NCI-H748 (cell line): ENCODE data around the gene NFKBIE.

Experiments used
- DNase-seq: peaks from one replicate; lab custom pipeline; 2025; ENCODE audit not compliant: unreplicated experiment; lab: John Stamatoyannopoulos, UW

NFKBIE gene

DNA sequence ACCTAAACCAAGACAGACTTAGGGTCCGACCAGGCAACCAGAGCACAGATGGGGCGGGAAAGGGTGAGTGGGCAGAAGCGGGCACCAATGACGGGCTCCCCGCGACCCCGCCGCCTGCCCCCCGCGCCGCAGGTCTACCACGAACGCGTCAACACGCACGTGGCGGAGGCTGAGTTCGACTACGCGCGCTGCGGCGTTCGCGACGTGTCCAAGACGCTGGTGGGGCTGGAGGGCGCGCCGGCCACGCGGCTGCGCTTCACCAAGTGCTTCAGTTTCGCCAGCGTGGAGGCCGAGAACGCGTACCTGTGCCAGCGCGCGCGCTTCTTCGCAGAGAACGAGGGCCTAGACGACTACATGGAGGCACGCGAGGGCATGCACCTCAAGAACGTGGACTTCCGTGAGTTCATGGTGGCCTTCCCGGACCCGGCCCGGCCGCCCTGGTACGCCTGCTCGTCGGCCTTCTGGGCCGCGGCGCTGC, 10.0 kb upstream of the NFKBIE start:
- DNase-seq, result no peak

DNA sequence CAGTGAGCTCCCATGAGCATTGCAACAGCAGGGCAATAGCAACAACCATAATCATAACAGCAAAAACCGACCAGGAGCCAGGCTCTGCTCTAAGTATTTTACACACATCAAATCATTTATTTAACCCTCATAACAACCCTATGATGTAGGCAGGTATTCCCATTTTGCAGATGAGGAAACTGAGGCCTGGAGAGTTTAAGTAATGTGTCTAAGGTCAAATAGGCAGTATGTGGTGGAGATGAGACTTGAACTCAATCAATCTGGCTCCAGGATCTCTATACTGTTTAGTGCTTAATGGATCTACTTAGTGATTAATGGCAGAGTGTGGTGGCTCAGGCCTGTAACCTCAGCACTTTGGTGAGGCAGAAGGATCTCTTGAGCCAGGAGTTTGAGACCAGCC, 8.3 kb upstream of the NFKBIE start:
- no peak for DNase-seq

DNA sequence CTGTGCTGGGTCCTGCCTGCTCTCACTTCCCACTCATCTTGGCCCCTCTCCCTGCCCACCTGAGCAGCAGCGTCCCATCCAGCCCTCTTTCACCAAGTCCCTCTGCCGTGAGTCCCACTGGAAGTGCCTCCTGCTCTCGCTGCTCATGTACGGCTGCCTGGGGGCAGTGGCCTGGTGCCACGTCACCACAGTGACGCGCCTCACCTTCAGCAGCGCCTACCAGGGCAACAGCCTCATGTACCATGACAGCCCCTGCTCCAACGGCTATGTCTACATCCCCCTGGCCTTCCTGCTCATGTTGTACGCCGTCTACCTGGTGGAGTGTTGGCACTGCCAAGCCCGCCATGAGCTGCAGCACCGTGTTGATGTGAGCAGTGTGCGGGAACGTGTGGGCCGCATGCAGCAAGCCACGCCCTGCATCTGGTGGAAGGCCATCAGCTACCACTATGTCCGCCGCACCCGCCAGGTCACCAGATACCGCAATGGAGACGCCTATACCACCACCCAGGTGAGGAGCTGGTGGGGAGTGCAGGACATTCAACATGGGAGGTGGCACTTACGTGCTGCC, 7.7 kb upstream of the NFKBIE start:
- no peak for DNase-seq

- no peak for DNase-seq
Observed at GRCh38 chr6:44272529-44272928, 7.2 kb upstream of the NFKBIE start.

DNA sequence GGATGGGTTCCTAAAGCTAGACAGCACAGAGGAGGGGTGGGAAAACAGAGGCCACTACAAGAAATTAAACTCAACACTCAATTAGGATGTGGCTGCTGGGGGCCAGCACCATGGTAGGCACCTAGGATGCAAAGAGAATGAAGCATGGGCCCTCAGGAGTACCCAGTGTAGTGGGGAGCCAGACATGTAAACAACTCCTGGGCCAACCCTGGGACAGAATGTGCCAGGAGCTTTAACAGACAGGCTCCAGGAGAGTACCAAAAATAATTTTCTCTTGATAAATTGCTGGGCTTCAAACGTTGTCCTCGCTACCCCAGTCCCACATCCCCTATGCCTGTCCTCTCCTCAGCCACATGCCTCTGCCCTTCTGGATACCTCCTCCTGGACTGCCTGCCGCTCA, 6.6 kb upstream of the NFKBIE start:
- DNase-seq, result no peak

GRCh38 chr6:44271406-44271723, 6.0 kb upstream of the NFKBIE start:
- no peak for DNase-seq

GRCh38 chr6:44270526-44271405, 5.4 kb upstream of the NFKBIE start:
- peak; percentile 78 for DNase-seq

GRCh38 chr6:44269921-44270525, 4.7 kb upstream of the NFKBIE start, which contains the start of gene TMEM151B:
TMEM151B (plus strand) TSS chr6:44270450; CDS start chr6:44270743, 293 bp downstream.
- DNase-seq, result peak; percentile 57

GRCh38 chr6:44269178-44269920, 4.0 kb upstream of the NFKBIE start:
- DNase-seq, result no peak

GRCh38 chr6:44268095-44268628, 2.8 kb upstream of the NFKBIE start:
- DNase-seq, result peak; percentile 80

- DNase-seq, result no peak
Observed at GRCh38 chr6:44267252-44267651, 1.9 kb upstream of the NFKBIE start.

GRCh38 chr6:44266347-44266746, 996 bp upstream of the NFKBIE start:
- no peak for DNase-seq

DNA sequence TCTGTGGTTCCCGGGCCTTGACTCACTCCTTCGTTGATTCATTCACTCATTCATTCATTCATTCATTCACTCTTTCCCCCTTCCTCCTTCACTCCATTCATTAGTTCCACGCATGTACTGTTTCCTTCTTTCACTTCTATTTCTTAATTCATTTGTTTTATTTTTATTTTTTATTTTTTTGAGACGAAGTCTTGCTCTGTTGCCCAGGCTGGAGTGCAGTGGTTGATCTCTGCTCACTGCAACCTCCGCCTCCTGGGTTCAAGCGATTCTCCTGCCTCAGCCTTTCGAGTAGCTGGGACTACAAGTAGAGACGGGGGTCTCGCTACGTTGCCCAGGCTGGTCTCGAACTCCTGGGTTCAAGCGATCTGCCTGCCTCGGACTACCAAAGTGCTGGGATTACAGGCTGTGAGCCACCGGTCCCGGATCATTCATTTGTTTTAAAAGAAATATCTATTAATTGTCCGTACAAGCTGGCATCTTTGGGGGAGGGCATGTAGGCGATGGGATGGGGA, 427 bp upstream of the NFKBIE start:
- DNase-seq, result no peak

DNA sequence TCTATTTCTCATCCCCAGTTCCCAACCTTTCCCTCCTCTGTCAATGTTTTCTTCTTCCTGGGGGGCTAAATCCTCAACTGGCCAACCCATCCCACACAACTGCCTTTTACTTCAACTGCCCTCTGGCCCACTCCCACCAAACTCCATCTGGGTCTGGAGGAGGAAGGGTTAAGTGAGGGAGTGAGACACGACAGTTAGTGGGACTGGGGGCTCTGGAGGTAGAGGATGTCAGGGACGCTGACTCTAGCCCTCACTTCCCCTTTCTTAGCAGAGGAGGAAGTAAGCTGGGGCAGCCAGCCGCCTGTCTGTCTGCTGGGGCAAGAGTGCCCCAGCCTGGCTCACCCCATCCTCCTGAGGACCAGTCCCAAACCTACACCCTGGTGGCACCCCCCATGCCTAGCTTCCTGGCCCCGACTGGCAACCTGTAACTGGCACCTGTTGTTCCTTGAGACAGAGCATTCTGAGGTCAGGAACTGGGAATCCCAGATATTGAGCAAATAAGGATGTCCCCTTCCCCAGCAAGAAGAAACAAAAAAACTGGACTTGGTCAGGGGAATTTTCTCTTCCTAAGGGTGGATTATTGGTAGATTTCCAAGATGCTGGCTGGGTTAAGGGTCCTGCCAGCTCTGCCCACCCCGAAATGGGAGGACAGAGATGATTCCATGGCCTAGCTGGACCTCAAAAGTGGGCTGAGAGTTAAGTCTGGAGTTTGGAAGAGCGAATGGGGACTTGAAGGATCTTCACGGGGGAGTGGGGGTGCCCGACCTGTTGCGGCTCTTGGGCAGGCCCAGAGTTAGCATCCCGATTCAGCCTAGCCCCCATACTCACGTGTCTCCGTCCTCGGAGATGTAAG, 971 bp downstream of the NFKBIE start:
- DNase-seq, result no peak

DNA sequence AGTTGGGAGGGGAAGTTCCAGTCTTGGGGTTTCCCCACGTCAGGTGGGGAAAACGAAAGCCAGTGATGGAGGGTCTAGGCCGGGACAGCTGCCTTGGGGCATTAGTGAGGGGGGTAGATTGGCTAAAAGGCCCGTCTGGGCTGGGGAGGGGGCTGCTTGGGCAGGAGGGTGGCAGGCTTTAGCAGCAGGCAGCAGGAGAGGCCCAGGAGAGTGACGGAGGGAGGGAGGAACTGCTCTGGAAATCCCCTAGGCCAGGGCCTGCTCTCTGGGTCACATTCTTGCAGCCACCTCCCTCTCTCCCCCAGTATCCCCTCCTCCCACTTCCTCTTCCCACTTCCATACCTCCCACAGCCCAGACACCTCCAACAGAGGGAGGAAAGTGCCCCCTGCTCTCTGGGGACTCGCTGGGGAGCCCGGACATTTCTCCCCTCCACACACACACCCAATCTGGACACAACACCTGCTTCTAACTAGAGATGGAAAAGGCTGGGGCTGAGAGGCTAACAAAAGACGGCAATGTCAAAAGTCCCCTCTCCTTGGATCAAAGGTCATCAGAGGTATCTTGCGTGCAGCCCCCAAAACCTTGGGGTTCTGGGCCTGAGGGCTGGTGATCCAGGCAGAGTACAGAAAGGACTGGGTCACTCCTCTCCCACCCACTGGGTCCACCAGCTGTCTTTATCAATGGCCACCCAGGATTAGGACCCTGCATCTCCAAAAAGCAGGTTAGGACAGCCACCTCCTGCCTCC, 1.8 kb downstream of the NFKBIE start:
- no peak for DNase-seq

DNA sequence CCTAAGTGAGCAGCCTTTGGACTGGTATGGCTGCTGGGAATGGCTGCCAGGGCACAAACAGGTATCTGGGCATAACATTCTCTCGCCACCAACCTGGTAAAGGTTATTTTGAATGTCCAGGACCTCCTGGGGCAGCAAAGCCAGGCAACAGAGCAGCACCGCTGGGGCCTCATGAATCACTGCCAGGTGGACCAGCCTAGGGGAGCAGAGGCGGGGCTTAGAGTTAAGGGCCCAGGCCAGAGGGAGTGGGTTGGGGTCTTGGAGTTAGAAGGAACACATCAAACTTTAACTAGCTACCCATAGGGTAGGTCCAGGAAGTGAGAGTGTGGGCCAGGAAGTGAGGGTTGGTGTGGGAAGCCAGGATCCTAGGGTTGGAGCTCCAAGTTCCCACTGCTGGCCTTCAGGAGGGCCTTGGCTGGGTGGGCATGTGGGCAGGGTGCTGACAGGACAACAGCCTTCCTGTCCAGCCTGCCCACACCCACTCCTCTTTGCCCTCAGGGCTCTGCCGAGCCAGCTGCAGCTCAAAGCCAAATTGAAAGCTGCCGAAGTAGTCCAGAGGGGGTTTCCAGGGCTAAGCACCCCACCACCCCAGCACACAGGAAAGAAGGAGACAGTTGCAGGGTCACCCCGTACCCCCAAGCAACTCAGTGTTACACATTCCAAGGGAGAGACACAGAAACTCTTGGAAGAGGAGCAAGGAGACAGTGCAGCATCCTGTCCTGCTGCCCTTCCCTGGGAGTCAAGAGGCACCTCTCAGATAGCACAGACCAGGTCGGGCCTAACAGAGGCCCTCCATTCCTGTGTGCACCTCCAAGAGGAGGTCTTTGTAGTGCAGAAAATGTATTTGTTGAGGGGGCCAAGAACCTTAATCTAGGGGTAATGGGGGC, 2.6 kb downstream of the NFKBIE start:
- DNase-seq, result no peak

GRCh38 chr6:44261581-44261980, 3.8 kb downstream of the NFKBIE start:
- no peak for DNase-seq
